ENCODE data around the gene SIM1.

- TF ChIP-seq CTCF (IDR thresholded peaks at IDR 0.05) (no peak), EZH2 (IDR thresholded peaks at IDR 0.05) (no peak)
Measured at GRCh38 chr6:100417036-100417435, 47.7 kb downstream of the SIM1 start.

All from neural progenitor cell (in vitro differentiated cells).